Common myeloid progenitor, CD34-positive (primary cell): Measurements from ENCODE around the gene SHANK2.

ENCODE experiments used
- CTCF ChIA-PET: fragments of 350-600 bp; sonication (Branson Sonifier 250); formaldehyde crosslinking; loops from one replicate; lab custom pipeline; 2021; ENCODE audit warnings: antibody characterized with exemption; lab: Charles Lee
- POLR2A ChIA-PET: fragments of 350-600 bp; sonication (Branson Sonifier 250); formaldehyde crosslinking; loops from one replicate; lab custom pipeline; 2021; ENCODE audit warnings: antibody characterized with exemption; lab: Charles Lee
- DNase-seq, 3 donors: peaks; one replicate each; pipeline versions ENCODE4 v3.0.0 to v3.0.0-alpha.2; 2013
- H3K27ac ChIP-seq, 2 experiments: 1 replicate in 1 of 2; 2 replicates in 1 of 2; pipeline ENCODE4 v1.7.0; 2013; ENCODE audit warnings: inconsistent platforms in 2 of 2, low read length in 2 of 2, mild to moderate bottlenecking in 2 of 2, low read depth in 1 of 2, moderate library complexity in 1 of 2; ENCODE audit not compliant: severe bottlenecking in 2 of 2, insufficient read depth in 1 of 2, poor library complexity in 1 of 2
- H3K27me3 ChIP-seq, 5 experiments: replicated peaks in 2 of 5; 1 replicate in 3 of 5; 2 replicates in 2 of 5; pipeline versions ENCODE4 v1.6.1 to v1.7.0; 2013; ENCODE audit warnings: low read length in 4 of 5, mild to moderate bottlenecking in 2 of 5, moderate library complexity in 2 of 5, inconsistent platforms in 1 of 5; ENCODE audit not compliant: insufficient read depth in 5 of 5, control insufficient read depth in 4 of 5
- H3K36me3 ChIP-seq, 4 experiments: 1 replicate in 2 of 4; 2 replicates in 2 of 4; pipeline versions ENCODE4 v1.6.1 to v1.7.0; 2013; ENCODE audit warnings: low read length in 3 of 4, control low read depth in 1 of 4, mild to moderate bottlenecking in 1 of 4; ENCODE audit not compliant: control insufficient read depth in 4 of 4, insufficient read depth in 4 of 4
- H3K4me1 ChIP-seq, 4 experiments: 1 replicate in 3 of 4; 2 replicates in 1 of 4; pipeline versions ENCODE4 v1.6.1 to v1.7.1; 2013; ENCODE audit warnings: low read length in 3 of 4, mild to moderate bottlenecking in 3 of 4, control low read depth in 1 of 4, inconsistent platforms in 1 of 4, moderate library complexity in 1 of 4; ENCODE audit not compliant: control insufficient read depth in 4 of 4, insufficient read depth in 4 of 4; ENCODE audit errors: control extremely low read depth in 1 of 4
- H3K4me3 ChIP-seq, 7 experiments: 1 replicate in 4 of 7; 2 replicates in 3 of 7; pipeline versions ENCODE4 v1.5.1 to v1.7.0; 2013; ENCODE audit warnings: mild to moderate bottlenecking in 7 of 7, low read length in 6 of 7, moderate library complexity in 6 of 7, inconsistent platforms in 2 of 7, low read depth in 2 of 7, control low read depth in 1 of 7; ENCODE audit not compliant: insufficient read depth in 4 of 7, control insufficient read depth in 1 of 7; ENCODE audit errors: extremely low read depth in 1 of 7
- H3K9me3 ChIP-seq, 5 experiments: 1 replicate in 4 of 5; 2 replicates in 1 of 5; pipeline versions ENCODE4 v1.6.1 to v1.7.1; 2013; ENCODE audit warnings: low read length in 4 of 5, mild to moderate bottlenecking in 2 of 5, inconsistent platforms in 1 of 5, low read depth in 1 of 5, moderate library complexity in 1 of 5; ENCODE audit not compliant: control insufficient read depth in 4 of 5, insufficient read depth in 2 of 5; ENCODE audit errors: control extremely low read depth in 1 of 5
- WGBS: methylation state at CpG from one replicate; pipeline ENCODE4 v1.1.5; 2013; ENCODE audit not compliant: insufficient coverage; 5-methylcytosine and 5-hydroxymethylcytosine counted together

The SHANK2 gene

GRCh38 chr11:71282581-71283351 is 30.4 kb upstream of the SHANK2 start:
- Histone ChIP-seq H3K4me3 (no peak overlapping the region), H3K9me3 (no peaks in the 10 kb centered on the region), H3K27ac (no peak overlapping the region), H3K36me3 (no peaks in the 10 kb centered on the region), H3K4me1 (no peaks in the 10 kb centered on the region), H3K27me3 (peaks cover 0 to 24% (median 5%) of the 10 kb centered on the region in 5 experiments)
- ChIA-PET POLR2A (no interaction called here), CTCF (no interaction called here)
- 87% methylated on average over 14 of the region's 15 CpGs for WGBS
- no peak for DNase-seq

GRCh38 chr11:71281831-71282230 is 29.5 kb upstream of the SHANK2 start:
- Histone ChIP-seq H3K9me3 (no peaks in the 10 kb centered on the region), H3K4me1 (no peaks in the 10 kb centered on the region), H3K27me3 (peaks cover 0 to 19% (median 3%) of the 10 kb centered on the region in 5 experiments), H3K36me3 (no peaks in the 10 kb centered on the region), H3K27ac (no peak overlapping the region), H3K4me3 (no peak overlapping the region)
- ChIA-PET CTCF (no interaction called here), POLR2A (no interaction called here)
- 93% methylated on average over 5 of the region's 7 CpGs for WGBS
- no peak for DNase-seq

GRCh38 chr11:71281204-71281603 is 28.8 kb upstream of the SHANK2 start:
- WGBS: 100% methylated on average over 2 of the region's 3 CpGs
- Histone ChIP-seq H3K9me3 (no peaks in the 10 kb centered on the region), H3K27me3 (peaks cover 0 to 15% (median 0%) of the 10 kb centered on the region in 5 experiments), H3K4me3 (no peak overlapping the region), H3K36me3 (no peaks in the 10 kb centered on the region), H3K4me1 (no peaks in the 10 kb centered on the region), H3K27ac (no peak overlapping the region)
- POLR2A ChIA-PET: no interaction called here
- CTCF ChIA-PET: no interaction called here
- no peak for DNase-seq

- Histone ChIP-seq H3K4me1 (no peaks in the 10 kb centered on the region), H3K27ac (no peak overlapping the region), H3K36me3 (no peaks in the 10 kb centered on the region), H3K27me3 (peaks cover 0 to 16% (median 0%) of the 10 kb centered on the region in 5 experiments), H3K4me3 (no peak overlapping the region), H3K9me3 (no peaks in the 10 kb centered on the region)
- ChIA-PET CTCF (no interaction called here), POLR2A (no interaction called here)
- DNase-seq: no peak
- WGBS: 83% methylated on average over 12 of the region's 14 CpGs
Measured at GRCh38 chr11:71279916-71280645, 27.7 kb upstream of the SHANK2 start.

GRCh38 chr11:71272161-71272560 is 19.8 kb upstream of the SHANK2 start:
- Histone ChIP-seq H3K4me1 (peaks cover 0 to 1% (median 0%) of the 10 kb centered on the region in 4 experiments), H3K27me3 (peaks cover 0 to 19% (median under 1%) of the 10 kb centered on the region in 5 experiments), H3K36me3 (no peaks in the 10 kb centered on the region), H3K9me3 (peaks cover 0 to 17% (median 8%) of the 10 kb centered on the region in 5 experiments), H3K4me3 (no peak overlapping the region), H3K27ac (no peak overlapping the region)
- DNase-seq: no peak
- ChIA-PET POLR2A (no interaction called here), CTCF (no interaction called here)
- WGBS: 80% methylated on average over 1 of the region's 3 CpGs

- CTCF ChIA-PET: no interaction called here
Measured at GRCh38 chr11:71269603-71270511, 17.5 kb upstream of the SHANK2 start.

More at GRCh38 chr11:71269603-71270511, 17.5 kb upstream of the SHANK2 start:
- peaks cover 0 to 1% (median 0%) of the 10 kb centered on the region in 4 experiments for H3K4me1 ChIP-seq
- WGBS: 87% methylated on average over 14 of the region's 16 CpGs
- no peak for DNase-seq
- peaks cover 0 to 17% (median 8%) of the 10 kb centered on the region in 5 experiments for H3K9me3 ChIP-seq
- peaks cover 1 to 35% (median 4%) of the 10 kb centered on the region in 5 experiments for H3K27me3 ChIP-seq
- POLR2A ChIA-PET: no interaction called here
- H3K4me3 ChIP-seq: no peak overlapping the region
- no peak overlapping the region for H3K27ac ChIP-seq
- no peaks in the 10 kb centered on the region for H3K36me3 ChIP-seq
